Measurements from ENCODE around the gene CIB4.
"Not testable (repeated sequence)": the region's sequence is repeated elsewhere in the genome, so short reads cannot be mapped to it uniquely, and the experiment has no call there.

CIB4 gene

DNA sequence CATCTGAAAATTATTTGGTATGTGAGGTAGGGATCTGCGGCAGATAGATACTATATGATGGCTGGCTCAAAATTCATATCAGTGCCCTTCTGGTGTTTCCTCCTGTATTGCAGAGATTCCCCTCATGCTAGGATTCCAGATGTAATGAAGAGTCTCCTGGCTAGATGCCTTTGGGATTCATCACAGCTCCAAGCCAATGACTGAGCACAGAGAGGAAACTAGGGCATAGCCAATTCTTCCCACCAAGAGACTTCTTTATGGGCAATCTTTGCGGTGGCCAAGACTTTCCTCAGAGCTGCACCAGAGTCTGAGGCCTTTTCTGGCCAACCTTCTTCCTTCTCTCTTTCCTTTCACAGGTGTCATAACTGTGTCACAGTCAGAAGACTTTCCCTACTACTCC, 25.5 kb upstream of the CIB4 start:
- DNase-seq (ENCODE audit: low spot score) = no peak

DNA sequence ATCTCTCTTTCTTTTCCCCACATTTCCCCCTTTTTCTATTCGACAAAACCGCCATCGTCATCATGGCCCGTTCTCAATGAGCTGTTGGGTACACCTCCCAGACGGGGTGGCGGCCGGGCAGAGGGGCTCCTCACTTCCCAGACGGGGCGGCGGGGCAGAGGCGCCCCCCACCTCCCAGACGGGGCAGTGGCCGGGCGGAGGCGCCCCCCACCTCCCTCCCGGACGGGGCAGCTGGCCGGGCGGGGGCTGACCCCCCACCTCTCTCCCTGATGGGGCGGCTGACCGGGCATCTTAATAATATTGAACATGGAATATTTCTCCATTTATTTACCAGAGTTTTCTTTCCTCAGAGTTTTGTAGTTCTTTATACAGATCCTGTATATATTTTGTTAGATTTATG, 24.1 kb upstream of the CIB4 start:
- not testable (repeated sequence) for DNase-seq (ENCODE audit: low spot score)

DNA sequence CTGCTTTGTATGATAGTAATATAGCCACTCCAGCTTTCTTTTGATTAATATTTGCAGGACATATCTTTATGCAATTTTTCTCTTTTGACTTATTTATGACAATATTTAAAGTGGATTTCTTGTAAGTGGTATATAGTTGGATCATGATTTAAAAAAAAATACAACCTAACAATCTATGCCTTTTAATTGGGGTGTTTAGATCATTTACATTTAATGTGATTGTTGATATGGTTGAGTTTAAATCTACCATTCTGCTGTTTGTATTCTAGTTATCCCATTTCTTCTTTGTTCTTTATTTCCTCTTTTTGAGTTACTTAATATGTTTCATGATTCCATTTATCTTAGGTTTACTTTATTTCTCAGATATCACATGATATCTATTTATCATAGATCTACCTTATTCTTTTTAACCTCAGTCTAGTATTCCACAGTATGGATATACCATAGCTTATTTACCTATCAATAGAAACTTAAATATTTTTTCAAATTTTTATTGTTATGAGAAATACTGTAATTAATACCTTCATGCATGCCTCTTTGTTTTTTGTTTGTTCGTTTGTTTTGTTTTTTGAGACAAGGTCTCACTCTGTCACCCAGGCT, 19.3 kb upstream of the CIB4 start:
- no peak for DNase-seq (ENCODE audit: low spot score)

DNA sequence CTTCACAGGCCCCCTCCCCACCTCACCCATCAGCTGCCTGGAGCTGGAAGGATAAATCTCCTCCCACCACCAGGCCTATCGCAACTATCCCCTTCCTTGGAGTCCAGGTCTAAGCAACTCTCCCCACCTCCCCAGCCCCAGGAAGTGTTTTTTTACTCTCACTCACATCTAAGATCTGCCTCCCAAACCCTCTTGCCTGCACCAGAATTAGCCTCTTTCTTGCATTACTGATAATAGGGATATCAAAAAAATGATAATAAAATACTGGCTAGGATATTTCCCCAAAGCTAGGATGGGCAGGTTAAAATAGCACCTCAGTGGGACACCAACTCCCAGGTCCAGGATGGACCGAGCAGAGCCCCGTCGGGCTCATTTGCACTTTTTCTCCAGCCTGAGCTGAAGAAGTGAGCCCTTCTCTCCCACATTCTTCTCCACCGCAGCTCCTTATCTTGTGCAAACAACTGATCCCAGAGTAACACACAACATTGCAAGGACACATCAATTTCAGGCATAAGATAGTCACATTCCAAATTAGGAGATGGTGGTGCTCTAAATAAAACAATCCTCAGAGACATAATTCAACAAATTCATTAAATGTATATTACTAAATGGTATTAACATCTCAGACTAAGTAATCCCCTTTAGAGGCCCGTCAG, 17.7 kb upstream of the CIB4 start:
- no peak for DNase-seq (ENCODE audit: low spot score)

DNA sequence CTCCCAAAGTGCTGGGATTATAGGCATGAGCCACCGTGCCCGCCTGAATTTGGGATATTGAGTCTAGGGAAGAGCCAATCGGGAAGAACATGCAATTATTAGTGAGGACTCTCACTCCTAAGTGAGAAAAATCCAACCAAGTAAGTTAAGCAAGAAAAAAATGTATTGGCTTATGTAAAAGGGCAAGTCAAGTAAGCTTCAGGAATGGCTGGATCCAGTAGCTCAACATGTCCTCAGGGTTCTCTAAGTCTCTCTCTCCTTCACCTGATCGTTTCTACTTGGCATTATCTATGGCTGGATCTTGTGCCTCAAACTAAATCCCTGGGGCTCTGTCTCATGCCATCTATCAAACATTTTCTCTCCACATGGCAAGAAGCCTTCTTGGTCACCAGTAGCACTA, 16.1 kb upstream of the CIB4 start:
- DNase-seq (ENCODE audit: low spot score) = no peak

DNA sequence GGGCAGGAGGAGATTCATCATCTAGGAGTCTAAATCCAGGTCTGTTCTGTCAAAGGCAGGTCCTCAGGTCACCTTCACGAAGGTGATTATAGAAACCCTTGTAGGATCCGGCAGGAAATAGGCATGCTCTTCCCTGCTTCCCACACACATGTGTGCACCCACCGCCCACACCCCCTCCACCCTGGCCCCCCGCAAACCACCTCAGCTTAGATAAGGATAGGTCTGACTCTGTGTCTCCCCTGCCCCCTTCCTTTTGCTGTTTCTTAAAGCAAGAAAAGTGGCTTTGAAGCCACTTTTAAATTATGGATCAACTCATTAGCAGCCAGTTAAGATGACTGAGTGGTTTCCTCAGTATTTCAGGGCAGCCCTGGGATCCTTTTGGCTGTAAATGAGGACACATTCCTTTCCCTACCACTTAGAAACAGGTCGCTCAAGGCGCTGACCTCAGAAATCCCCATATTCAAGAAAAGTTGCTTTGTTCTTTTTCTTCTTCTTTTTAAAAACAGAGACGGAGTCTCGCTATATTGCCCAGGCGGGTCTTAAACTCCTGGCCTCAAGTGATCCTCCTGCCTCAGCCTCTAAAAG, 14.5 kb upstream of the CIB4 start:
- DNase-seq (ENCODE audit: low spot score) = no peak

DNA sequence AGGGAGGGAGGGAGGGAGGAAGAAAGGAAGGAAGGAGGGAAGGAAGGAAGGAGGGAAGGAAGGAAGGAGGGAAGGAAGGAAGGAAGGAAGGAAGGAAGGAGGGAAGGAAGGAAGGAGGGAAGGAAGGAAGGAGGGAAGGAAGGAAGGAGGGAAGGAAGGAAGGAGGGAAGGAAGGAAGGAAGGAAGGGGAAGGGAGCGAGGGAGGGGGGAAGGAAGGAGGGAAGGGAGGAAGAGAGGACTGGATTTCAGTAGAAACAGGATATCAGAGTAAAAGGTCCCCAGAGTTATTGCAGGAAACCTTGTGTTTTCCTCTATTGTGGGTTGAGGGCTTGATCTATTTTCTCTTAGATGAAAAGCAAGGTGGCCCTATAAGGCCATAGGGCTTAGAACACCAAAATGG, 14.0 kb upstream of the CIB4 start:
- DNase-seq (ENCODE audit: low spot score) = not testable (repeated sequence)

DNA sequence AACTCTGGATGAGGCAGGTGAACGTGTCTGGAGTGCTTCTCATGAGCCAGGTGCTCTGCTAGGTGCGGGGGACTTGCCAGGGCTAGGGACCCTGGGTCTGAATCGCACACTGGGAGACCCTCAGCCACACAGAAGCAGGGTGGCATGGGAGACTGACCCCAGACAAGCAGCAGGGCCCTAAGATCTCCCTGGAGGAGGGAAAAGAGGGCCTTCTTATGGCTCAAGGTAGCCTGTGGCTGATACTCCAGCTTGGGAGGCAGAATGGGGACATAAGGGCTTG, 12.8 kb upstream of the CIB4 start:
- no peak for DNase-seq (ENCODE audit: low spot score)

DNA sequence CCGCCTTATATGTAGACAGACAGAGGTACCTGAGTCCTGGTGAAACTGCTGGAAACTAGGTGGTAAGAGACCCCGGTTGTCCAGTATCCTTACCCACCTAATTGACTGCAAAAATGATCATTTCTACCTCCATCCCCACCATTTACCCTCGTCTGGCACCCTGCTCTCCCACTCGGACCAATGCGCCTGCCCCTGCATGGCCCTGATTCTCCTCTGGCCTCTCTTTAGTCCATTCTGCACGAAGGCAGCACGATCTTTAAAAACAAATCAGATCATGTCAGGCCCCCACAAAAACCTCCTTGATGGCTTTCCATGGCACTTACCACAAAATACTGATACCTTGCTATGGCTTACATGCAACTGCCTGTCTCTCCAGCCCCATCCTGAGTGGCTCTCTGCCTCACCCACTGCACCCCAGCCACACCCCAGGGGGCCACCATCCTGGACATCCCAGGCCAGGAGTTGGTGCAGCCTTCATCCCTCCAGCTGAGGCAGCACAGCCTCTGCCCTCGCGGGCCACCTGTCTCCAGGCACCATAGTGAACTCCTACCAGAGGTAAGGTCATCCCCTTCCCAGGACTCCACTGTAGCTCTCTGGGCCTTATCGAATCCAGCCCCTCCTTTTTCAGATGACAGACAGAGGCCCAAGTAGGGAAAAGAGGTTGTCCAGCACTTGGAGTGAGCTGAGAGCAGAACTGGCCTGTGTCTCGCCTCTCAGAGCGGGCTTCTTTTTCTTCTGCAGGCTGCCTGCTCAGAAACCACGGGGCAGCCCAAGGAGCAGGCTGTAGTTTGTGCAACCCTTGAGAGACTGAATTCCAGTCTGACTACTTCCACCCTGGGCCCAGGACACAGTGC, 12.3 kb upstream of the CIB4 start:
- no peak for DNase-seq (ENCODE audit: low spot score)

DNA sequence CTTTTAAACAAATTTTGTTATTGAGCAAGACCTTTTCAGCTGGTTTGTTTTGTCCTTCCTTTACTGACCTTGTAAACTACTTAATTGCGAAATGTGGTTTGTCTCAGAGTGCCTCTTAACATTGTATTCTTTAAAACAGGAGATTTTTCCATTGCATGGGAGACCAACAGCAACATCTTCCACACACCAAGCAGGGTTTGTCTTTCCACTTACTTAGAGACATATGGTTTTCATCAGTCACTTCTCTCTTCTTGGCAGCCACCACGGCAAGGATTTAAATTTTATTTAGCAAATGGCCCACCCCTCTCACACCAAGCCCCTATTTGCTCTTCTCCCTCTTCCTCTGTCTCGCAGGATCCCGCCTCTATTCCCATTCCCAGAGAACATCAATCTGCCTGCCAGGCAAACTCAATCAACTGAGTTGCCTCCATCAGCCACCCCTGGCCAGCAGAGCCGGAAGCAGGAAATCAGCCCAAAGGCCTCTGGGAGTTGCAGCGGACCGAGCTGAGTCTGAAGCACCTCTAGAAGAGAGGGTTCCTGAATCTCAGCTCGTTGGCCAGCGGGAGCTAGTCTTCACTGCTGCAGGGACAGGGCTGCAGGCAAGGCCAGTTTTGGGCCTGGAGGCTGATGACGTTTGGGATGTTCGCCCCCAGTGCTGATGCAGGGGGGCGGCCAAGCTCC, 11.3 kb upstream of the CIB4 start:
- no peak for DNase-seq (ENCODE audit: low spot score)

DNA sequence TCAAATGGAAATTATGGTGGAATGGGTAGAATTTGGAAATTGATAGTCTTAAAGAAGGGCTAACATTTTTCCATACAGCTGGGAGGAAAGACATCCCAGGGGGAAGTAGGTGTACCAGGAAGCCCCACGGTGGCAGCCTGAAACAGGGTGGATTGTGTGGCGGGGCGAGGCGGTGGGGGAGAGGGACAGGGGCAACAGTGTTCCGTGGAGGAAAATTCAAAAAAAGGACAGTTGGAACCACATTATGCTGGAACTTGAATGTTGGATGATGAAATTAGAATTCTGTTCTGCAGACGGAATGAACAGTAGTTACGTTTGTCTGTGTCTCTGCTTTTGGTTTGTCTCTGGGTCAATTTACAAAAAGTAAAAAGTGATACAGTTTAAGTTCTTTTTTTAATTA, 10.6 kb upstream of the CIB4 start:
- no peak for DNase-seq (ENCODE audit: low spot score)

DNA sequence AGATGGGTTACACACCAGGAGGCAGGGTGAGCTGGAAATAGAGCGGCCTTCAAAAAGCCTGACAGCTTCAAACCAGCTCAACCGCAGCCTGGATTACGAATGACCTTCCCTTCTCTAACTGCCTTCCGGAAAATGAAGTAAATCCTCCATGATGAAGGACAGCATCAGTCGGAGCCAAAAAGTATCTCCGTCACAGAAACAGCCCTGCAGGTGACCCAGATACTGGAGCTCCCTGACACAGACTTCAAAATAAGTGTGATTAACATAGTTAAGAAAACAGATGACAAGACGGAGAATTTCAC, 10.3 kb upstream of the CIB4 start:
- DNase-seq (ENCODE audit: low spot score) = no peak

DNA sequence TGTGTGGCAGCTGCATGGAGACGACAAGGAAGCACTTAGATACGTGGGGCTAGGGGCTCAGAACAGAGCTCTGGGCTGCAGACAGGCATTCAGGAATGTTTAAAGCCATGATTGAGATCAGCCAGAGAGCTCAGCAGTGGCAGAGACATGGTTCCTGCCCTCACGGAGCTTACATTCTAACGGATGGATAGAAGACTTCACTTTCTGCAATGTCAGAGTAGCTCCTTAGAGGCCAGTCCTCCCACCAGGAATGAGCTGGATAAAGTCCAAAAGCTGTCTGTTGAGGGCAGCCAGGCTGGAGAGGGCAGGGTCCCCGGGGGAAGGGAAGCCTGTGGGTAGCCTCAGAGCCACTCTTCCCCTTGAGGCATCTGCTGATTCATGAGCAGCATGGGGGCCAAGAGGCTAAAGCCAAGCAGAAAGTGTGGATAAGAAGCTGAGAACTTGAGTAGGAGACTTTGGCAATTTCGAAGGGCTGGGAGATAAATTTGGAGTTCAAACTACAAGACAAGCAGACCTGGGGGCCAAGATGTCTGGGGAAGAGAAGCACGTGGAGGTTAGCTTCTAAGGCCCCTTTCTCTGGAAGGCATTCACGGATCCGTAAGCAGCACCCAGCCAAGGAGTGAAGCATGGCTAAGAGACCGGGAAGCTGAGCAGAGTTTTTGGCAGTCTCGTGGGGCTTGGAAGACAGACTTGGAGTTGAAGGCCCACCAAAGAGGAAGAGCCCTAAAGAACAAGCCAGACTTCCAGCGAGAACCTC, 9.7 kb upstream of the CIB4 start:
- no peak for DNase-seq (ENCODE audit: low spot score)

DNA sequence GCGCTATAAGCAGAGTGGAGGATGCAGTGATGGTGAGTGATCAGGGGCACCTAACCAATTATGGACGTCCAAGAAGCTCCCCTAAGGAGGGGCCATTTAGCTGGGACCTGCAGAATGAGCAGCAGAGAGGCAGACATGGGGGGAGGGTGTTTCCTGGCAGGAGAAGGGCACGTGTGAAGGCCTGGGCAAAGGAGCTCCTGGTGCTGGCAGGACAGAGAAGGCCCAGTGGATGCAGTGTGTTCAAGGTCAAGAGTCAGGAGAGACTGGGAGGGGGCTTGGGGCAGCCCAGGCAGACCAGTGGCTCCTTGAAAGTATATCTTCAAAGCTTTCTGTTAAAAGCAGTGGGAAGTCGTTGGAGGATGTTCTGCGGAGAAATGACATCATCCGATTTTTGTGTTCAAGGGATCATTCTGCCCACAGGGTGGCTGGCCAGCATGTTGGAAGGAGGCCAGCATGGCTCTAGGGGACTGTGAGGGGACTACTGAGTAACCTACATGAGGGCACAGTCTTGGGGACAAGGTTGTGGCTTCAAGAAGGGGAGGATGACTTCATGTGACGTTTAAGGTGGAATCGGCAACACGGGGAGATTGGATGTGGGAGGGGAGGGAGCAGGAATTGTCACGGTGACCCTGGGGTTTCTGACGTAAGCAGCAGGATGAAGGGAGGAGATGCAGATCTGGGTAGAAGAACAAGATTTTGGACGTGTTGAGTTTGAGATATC, 9.0 kb upstream of the CIB4 start:
- DNase-seq (ENCODE audit: low spot score) = no peak

DNA sequence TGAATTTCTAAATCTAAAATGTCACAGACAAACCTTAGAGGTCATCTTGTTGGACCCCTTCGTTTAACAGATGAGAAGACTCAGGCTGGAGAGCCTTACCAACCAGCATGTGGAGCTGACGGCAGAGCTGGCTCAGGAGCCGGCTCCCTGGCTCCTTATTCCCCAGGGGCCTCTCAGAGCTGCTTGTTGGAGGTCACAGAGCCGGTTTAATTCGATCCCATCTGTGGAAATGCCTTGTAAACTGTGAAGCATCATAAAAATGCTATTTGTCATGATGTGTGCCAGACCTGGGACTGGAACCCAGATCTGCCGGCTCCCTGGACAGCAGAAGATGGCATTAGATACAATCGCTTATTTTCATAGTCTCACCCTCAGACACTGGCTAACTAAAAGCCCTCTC, 8.2 kb upstream of the CIB4 start:
- no peak for DNase-seq (ENCODE audit: low spot score)

DNA sequence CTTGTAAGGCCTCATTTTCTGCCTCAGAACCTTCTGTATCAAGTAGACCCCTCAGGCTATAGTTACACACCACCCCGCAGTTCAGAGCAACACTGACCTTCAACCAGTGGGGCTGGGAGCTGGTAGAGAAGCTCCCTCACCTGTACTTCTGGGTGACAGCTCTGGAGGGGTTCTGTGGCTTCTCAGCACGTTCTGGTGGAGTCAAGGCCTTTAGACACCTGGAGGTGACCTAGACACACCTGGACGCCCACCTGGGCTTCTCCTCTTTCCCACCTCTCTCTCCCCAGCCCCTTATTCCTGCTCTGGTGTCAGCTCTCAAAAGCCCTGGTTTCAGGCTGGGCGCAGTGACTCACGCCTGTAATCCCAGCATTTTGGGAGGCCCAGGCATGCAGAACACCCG, 7.3 kb upstream of the CIB4 start:
- DNase-seq (ENCODE audit: low spot score) = no peak

DNA sequence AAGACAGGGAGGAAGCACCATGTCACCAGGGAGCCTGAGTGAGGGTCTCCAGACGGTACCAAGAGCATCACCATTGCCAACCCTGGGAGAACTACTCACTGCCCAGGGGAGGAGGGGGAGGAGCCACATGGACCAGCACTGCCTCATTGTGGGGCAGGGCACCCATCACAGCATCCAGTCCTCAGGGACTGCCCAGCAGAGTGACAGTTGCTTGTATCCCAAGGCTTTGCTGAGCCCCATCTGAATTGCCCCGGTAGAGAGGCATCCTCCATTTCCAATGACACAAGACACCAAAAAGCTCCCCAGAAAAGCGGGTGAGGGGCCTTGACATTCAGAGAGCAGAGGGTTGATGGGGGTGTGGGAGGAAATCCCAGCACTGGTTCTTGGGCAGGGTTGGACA, 6.8 kb upstream of the CIB4 start:
- no peak for DNase-seq (ENCODE audit: low spot score)

DNA sequence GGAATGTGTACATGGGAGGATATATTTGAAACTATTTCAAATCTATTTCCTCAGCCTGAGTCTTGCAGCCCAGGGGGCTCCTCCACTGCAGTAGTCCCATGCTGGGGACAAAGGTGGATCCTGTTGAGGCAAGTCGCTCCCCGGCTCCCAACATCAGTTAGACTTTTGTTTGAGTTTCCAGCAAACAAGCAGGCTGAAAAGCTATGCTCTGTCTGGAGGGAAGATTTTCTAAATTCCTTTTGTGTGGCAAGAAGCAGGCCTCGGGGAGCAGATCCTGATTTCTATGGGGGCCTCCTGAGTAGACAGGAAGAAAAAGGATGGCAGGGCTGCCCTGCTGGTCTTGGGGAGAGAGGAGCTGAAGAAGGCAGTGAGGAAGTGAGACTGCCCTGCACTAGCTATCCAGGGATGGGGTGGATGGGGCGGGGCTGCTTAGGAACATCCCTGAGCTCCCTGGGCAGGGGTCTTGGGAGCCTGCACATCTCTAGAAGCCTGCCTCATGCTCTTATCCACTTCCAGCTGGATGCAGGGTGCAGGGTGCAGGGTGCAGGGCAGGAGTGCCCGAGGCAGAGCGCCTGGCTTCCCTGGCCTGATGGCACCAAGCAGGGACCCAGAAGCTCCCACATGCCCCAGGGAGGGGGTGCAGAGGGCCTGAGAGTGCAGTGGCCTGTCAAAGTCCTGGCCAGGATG, 6.0 kb upstream of the CIB4 start:
- no peak for DNase-seq (ENCODE audit: low spot score)

DNA sequence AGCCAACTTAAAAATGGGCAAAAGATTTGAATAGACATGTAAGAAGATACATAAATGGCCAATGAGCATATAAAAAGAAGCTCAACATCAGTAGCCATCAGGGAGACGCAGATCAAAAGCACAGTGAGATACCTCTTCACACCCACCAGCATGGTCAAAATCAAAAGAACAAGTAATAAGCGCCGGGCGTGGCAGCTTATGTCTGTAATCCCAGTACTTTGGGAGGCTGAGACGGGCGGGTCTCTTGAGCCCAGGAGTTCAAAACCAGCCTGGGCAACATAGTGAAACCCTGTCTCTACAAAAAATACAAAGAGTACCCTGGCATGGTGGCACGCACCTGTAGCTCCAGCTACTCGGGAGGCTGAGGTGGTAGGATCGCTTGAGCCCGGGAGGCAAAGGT, 4.6 kb upstream of the CIB4 start:
- no peak for DNase-seq (ENCODE audit: low spot score)

DNA sequence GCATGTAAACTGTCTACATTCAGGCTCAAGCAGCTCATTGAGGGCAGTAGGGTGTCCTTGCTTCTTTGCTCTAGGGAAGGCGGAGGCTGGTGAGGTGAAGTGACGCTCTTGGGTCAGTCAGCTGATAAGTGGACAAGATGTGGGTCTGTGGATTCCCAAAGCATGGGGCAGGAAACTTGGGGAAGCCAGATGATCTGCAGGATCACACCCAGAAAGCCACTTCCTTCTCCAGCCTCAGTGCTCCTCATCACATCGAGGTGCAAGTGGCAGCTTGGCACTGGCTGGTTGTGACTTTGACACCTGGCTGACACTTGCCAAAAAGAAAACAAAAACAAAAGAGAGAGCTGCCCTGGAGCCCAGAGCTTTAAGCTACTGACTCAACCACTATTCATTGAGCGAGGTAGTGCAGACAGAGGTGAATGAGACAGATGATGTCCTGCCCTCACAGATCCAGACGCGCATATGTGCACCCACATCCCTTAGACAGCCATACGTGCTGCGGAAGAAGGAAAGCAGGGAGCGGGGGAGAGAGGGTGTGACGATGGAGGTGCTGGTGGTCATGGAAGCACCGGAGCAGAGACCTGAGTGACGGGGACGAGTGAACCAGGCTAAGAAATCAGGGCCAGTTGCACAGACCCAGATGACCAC, 3.1 kb upstream of the CIB4 start:
- DNase-seq (ENCODE audit: low spot score) = no peak
